ENCODE results near the gene AZIN2. TPM values are rescaled to one million over a fixed set of nuclear protein-coding genes. Genes with fewer than 3 reads are reported as not detected.

The AZIN2 gene
- total and polyA plus RNA-seq, 9 of the 15 experiments (the other 6 are each of a cell fraction or from before 2014, with no cell fraction given): 0.06 to 0.91 (median 0.42) TPM; not detected in 2

- intact Hi-C loops (cut with micrococcal nuclease): no loop called here
- Histone ChIP-seq H2AFZ (ENCODE audit: low read depth, low read length) (no peak overlapping the region), H3K36me3 (ENCODE audit: control insufficient read depth, insufficient read depth, low read length) (no peaks in the 10 kb centered on the region), H3K79me2 (ENCODE audit: control insufficient read depth, insufficient read depth, low read length) (no peaks in the 10 kb centered on the region), H3K4me3 (no peak overlapping the region), H3K4me1 (replicated peaks in 1 of 2; ENCODE audit: control insufficient read depth in 2 of 2, insufficient read depth in 2 of 2, low read length in 2 of 2) (peaks cover 0 to 11% of the 10 kb centered on the region in 2 experiments; a peak in 3 of 5 replicates), H4K20me1 (replicated peaks; ENCODE audit: control insufficient read depth, insufficient read depth, low read length) (no peaks in the 10 kb centered on the region), H3K9me1 (ENCODE audit: control insufficient read depth, insufficient read depth, low read length) (no peaks in the 10 kb centered on the region), H3K4me2 (ENCODE audit: insufficient read depth, low read length) (no peak overlapping the region), H3K27ac (ENCODE audit: extremely low read depth, low read depth, low read length) (no peak overlapping the region), H3K9me3 (replicated peaks; ENCODE audit: control insufficient read depth, insufficient read depth, low read depth, low read length) (no peaks in the 10 kb centered on the region), H3K27me3 (ENCODE audit: control insufficient read depth in 2 of 2, insufficient read depth in 2 of 2, low read length in 2 of 2) (no peaks in the 10 kb centered on the region; a peak in 1 of 5 replicates), H3K9ac (ENCODE audit: insufficient read depth in 1 of 2, low read depth in 2 of 2, low read length in 2 of 2) (no peak overlapping the region)
- WGBS (ENCODE audit: insufficient coverage, low coverage, missing lambda C conversion rate): 56% methylated on average over 1 of the region's 1 CpG
- no peak for TF ChIP-seq ZNF274 (IDR thresholded peaks at IDR 0.05; ENCODE audit: borderline replicate concordance, low read depth, low read length)
- TF ChIP-seq RNF2 (IDR thresholded peaks at IDR 0.05): no peak
- TF ChIP-seq PREB (CRISPR knock-in tag; IDR thresholded peaks at IDR 0.05): no peak
- no peak for TF ChIP-seq THRAP3 (IDR thresholded peaks at IDR 0.05; ENCODE audit: borderline replicate concordance)
- no peak for TF ChIP-seq SNAPC5 (CRISPR knock-in tag; IDR thresholded peaks at IDR 0.05)
- no peak for TF ChIP-seq ZNF384 (IDR thresholded peaks at IDR 0.05; ENCODE audit: low read depth, low read length)
- no peak for TF ChIP-seq FOXK2 (conservative IDR thresholded peaks at IDR 0.05 in 1 of 2, IDR thresholded peaks at IDR 0.05 in 1 of 2; ENCODE audit: low read depth in 2 of 2)
- TF ChIP-seq CREBBP (IDR thresholded peaks at IDR 0.05; ENCODE audit: low read depth, low read length): no peak
- TF ChIP-seq ATF3 (IDR thresholded peaks at IDR 0.05): no peak
- no peak for TF ChIP-seq ATF3 (CRISPR knock-in tag; conservative IDR thresholded peaks at IDR 0.05)
- no peak for TF ChIP-seq GTF2F1 (IDR thresholded peaks at IDR 0.05; ENCODE audit: low read depth, low read length)
- no peak for TF ChIP-seq ZNF75A (CRISPR knock-in tag; IDR thresholded peaks at IDR 0.05)
- no peak for TF ChIP-seq SMARCC2 (IDR thresholded peaks at IDR 0.05; ENCODE audit: low read depth)
- ChIA-PET CTCF (ENCODE audit: low intra/inter-chr PET ratio) (no interaction called here), POLR2A (interaction anchor here (1.5 kb wide), 1 partner anchor 22 kb away, joined by 3 read pairs; no protein-coding TSS in a partner anchor)
- ATAC-seq (no peak), DNase-seq (ENCODE audit: extremely low read depth in 1 of 4, low spot score in 3 of 4) (no peak), FAIRE-seq (no peak)
- in situ Hi-C loops (cut with MboI): no loop called here
- no TSS peak for BruUV-seq (replicated peaks)
These were observed 38.1 kb upstream of the AZIN2 start for GRCh38 chr1:33042831-33043230.

All from K562 (cell line).